Measurements from ENCODE around the gene ACKR1. TPM values are rescaled to one million over a fixed set of nuclear protein-coding genes. Genes with fewer than 3 reads are reported as not detected.

The ACKR1 gene
- total RNA-seq, 1 experiment from 2014 or later, result not detected

DNA sequence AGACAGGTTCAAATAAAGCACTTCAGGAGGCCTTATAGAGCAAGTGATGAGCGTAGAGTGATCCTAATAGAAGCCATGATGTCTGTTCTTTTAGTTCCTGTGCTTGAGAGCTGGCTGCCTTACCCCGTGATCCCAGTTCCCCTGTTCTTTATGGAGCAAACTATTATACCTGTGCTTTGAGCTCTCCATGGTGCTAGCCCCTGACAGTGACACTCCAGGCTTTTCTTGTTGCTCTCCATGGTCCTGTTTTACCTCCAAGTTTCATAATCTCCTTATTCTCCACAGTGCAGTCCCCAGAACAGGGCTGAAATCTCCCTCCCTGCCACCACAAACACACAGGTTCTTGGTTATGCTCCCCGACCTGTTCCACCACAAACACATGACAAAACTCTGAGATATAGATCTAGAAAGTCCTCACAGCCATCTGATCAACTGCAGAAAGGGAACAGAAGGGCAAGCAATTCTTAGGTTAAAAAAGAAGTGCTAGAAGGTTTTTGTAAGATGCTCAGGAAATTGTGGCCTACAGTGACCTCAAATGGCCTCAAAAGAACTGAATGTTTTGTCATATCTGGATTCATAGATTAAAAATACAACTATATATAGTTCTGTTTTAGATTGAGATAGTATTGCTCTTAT lies 27.3 kb upstream of the ACKR1 start:
- Histone ChIP-seq H3K36me3 (ENCODE audit: control insufficient read depth, insufficient read depth, low read length) (no peaks in the 10 kb centered on the region), H3K9me3 (ENCODE audit: control insufficient read depth, insufficient read depth, low read depth, low read length) (no peaks in the 10 kb centered on the region), H3K27ac (ENCODE audit: low read length) (no peak overlapping the region), H3K4me3 (ENCODE audit: low read depth in 2 of 2, low read length in 2 of 2) (no peak overlapping the region), H3K27me3 (ENCODE audit: control insufficient read depth, insufficient read depth, low read length) (peaks cover 6% of the 10 kb centered on the region), H3K4me1 (ENCODE audit: control insufficient read depth, insufficient read depth, low read length) (no peaks in the 10 kb centered on the region; the same call in 1 of the 2 replicates)
- POLR2A ChIA-PET, result no interaction called here
- DNase-seq (ENCODE audit: low read depth, low spot score), result no peak
- no TSS peak for BruUV-seq (replicated peaks)
- in situ Hi-C loops (cut with HindIII; ENCODE audit: low pct_unique_long_range_greater_than_20kb, low sequenced_read_pairs) (no loop called here), intact Hi-C loops (cut with micrococcal nuclease; ENCODE audit: unreplicated experiment) (no loop called here)
- no peak for TF ChIP-seq POLR2AphosphoS5 (IDR thresholded peaks at IDR 0.05; ENCODE audit: low read depth, low read length)
- TF ChIP-seq, protein P1, sequence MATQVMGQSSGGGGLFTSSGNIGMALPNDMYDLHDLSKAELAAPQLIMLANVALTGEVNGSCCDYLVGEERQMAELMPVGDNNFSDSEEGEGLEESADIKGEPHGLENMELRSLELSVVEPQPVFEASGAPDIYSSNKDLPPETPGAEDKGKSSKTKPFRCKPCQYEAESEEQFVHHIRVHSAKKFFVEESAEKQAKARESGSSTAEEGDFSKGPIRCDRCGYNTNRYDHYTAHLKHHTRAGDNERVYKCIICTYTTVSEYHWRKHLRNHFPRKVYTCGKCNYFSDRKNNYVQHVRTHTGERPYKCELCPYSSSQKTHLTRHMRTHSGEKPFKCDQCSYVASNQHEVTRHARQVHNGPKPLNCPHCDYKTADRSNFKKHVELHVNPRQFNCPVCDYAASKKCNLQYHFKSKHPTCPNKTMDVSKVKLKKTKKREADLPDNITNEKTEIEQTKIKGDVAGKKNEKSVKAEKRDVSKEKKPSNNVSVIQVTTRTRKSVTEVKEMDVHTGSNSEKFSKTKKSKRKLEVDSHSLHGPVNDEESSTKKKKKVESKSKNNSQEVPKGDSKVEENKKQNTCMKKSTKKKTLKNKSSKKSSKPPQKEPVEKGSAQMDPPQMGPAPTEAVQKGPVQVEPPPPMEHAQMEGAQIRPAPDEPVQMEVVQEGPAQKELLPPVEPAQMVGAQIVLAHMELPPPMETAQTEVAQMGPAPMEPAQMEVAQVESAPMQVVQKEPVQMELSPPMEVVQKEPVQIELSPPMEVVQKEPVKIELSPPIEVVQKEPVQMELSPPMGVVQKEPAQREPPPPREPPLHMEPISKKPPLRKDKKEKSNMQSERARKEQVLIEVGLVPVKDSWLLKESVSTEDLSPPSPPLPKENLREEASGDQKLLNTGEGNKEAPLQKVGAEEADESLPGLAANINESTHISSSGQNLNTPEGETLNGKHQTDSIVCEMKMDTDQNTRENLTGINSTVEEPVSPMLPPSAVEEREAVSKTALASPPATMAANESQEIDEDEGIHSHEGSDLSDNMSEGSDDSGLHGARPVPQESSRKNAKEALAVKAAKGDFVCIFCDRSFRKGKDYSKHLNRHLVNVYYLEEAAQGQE (IDR thresholded peaks at IDR 0.05; ENCODE audit: insufficient read depth in 1 of 2, low read depth in 2 of 2, low read length in 1 of 2), result peak; percentile 93
- CTCF ChIA-PET, result no interaction called here
- no peak for ATAC-seq

DNA sequence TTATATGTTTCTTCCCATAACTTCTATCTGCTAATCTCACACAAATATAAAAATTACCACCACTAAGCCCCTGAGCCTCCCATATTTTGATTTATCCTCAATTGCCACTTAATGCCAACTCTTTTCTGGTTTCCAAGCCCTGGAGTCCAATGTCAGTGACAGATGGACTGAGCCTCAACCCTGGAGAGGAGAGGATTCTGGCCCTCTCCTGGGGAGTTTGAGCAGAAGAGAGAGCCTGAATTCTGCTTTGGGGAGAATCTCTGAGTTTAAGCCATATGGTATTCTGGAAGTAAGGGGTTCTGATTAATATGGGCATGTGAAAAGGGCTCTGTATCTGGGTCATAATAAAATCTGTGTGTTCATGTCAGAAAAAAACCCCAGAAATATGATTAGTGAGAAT lies 24.8 kb upstream of the ACKR1 start:
- in situ Hi-C loops (cut with HindIII; ENCODE audit: low pct_unique_long_range_greater_than_20kb, low sequenced_read_pairs) (no loop called here), intact Hi-C loops (cut with micrococcal nuclease; ENCODE audit: unreplicated experiment) (no loop called here)
- Histone ChIP-seq H3K4me3 (ENCODE audit: low read depth in 2 of 2, low read length in 2 of 2) (no peak overlapping the region), H3K9me3 (ENCODE audit: control insufficient read depth, insufficient read depth, low read depth, low read length) (no peaks in the 10 kb centered on the region), H3K36me3 (ENCODE audit: control insufficient read depth, insufficient read depth, low read length) (no peaks in the 10 kb centered on the region), H3K27ac (ENCODE audit: low read length) (no peak overlapping the region), H3K27me3 (ENCODE audit: control insufficient read depth, insufficient read depth, low read length) (peaks cover 7% of the 10 kb centered on the region), H3K4me1 (ENCODE audit: control insufficient read depth, insufficient read depth, low read length) (no peaks in the 10 kb centered on the region)
- ATAC-seq (no peak), DNase-seq (ENCODE audit: low read depth, low spot score) (no peak)
- TF ChIP-seq, protein P2, sequence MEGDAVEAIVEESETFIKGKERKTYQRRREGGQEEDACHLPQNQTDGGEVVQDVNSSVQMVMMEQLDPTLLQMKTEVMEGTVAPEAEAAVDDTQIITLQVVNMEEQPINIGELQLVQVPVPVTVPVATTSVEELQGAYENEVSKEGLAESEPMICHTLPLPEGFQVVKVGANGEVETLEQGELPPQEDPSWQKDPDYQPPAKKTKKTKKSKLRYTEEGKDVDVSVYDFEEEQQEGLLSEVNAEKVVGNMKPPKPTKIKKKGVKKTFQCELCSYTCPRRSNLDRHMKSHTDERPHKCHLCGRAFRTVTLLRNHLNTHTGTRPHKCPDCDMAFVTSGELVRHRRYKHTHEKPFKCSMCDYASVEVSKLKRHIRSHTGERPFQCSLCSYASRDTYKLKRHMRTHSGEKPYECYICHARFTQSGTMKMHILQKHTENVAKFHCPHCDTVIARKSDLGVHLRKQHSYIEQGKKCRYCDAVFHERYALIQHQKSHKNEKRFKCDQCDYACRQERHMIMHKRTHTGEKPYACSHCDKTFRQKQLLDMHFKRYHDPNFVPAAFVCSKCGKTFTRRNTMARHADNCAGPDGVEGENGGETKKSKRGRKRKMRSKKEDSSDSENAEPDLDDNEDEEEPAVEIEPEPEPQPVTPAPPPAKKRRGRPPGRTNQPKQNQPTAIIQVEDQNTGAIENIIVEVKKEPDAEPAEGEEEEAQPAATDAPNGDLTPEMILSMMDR (IDR thresholded peaks at IDR 0.05), result no peak
- no peak for TF ChIP-seq SIN3A (IDR thresholded peaks at IDR 0.05; ENCODE audit: borderline replicate concordance, insufficient read depth, low read depth, low read length)
- POLR2A ChIA-PET, result no interaction called here
- CTCF ChIA-PET, result no interaction called here
- no TSS peak for BruUV-seq (replicated peaks)

DNA sequence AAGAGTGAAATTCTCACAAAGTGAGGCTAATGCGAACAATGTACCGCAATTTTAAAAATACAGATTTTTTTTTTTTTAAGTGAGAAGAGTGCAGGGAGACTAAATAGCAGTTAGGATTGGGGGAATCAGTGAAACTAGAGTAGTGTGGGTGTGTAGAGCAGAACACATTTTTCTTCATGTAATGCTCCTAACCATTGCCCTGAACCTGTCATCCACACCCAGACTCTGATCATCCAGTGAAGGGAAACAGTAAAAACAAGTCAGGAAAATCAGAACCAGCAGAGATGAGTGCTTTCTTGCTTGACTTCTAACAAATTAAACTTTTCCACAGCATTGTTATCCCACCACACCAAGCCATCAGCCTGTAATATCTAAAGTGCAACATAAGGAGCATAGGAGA lies 24.2 kb upstream of the ACKR1 start:
- DNase-seq (ENCODE audit: low read depth, low spot score) (no peak), ATAC-seq (no peak)
- in situ Hi-C loops (cut with HindIII; ENCODE audit: low pct_unique_long_range_greater_than_20kb, low sequenced_read_pairs), result no loop called here
- Histone ChIP-seq H3K27me3 (ENCODE audit: control insufficient read depth, insufficient read depth, low read length) (peaks cover 9% of the 10 kb centered on the region), H3K27ac (ENCODE audit: low read length) (no peak overlapping the region), H3K4me1 (ENCODE audit: control insufficient read depth, insufficient read depth, low read length) (no peaks in the 10 kb centered on the region), H3K36me3 (ENCODE audit: control insufficient read depth, insufficient read depth, low read length) (no peaks in the 10 kb centered on the region), H3K9me3 (ENCODE audit: control insufficient read depth, insufficient read depth, low read depth, low read length) (no peaks in the 10 kb centered on the region), H3K4me3 (ENCODE audit: low read depth in 2 of 2, low read length in 2 of 2) (no peak overlapping the region)
- no peak for TF ChIP-seq SIN3A (IDR thresholded peaks at IDR 0.05; ENCODE audit: borderline replicate concordance, insufficient read depth, low read depth, low read length)
- TF ChIP-seq POLR2AphosphoS5 (IDR thresholded peaks at IDR 0.05; ENCODE audit: low read depth, low read length), result no peak
- TF ChIP-seq, protein P1 (IDR thresholded peaks at IDR 0.05; ENCODE audit: insufficient read depth in 1 of 2, low read depth in 2 of 2, low read length in 1 of 2), result no peak
- TF ChIP-seq TCF7L2 (IDR thresholded peaks at IDR 0.05; ENCODE audit: low read depth, low read length), result no peak
- TF ChIP-seq, protein P2 (IDR thresholded peaks at IDR 0.05), result no peak
- ChIA-PET CTCF (no interaction called here), POLR2A (no interaction called here)
- intact Hi-C loops (cut with micrococcal nuclease; ENCODE audit: unreplicated experiment), result no loop called here
- BruUV-seq (replicated peaks), result no TSS peak

Measured in Panc1 (cell line).